ENCODE data around the gene IGSF21.

The IGSF21 gene

DNA sequence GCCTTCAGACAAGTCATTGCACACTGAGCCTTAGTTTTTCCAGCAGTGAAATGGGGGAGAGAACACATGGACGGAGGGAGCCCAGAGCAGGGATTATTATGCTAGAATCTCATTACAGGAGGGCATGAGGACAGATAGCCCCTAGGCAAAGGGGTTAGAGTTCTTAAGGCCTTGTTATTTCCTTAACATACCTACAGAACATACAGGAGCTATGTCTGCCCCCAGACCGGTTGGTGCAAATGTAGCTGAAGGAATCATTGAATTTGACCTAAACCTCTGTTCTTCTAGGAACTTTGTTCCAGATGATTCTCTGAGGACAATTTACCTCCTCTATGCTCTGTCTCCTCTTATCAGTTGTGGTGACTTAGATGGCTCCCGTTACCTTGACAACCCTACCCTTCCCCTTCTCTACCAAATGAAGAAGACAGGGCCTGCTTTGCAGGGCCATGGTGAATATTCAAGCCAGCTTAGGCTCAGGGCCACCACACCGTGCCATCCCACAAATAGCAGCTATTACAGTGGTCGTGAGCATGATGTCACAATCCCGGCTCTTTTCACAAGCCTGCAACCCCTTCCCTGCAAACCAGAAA lies 156.9 kb downstream of the IGSF21 start:
- peaks cover 24% of the 10 kb centered on the region for H3K4me1 ChIP-seq (ENCODE audit: control insufficient read depth, insufficient read depth, low read length)
- H3K27ac ChIP-seq (ENCODE audit: low read depth, low read length) = no peak overlapping the region
- H3K27me3 ChIP-seq (ENCODE audit: control insufficient read depth, insufficient read depth, low read length) = no peaks in the 10 kb centered on the region
- H3K36me3 ChIP-seq (ENCODE audit: control insufficient read depth, insufficient read depth, low read length) = no peaks in the 10 kb centered on the region
- H3K9ac ChIP-seq (ENCODE audit: low read depth, low read length) = no peak overlapping the region
- H3K4me3 ChIP-seq (ENCODE audit: low read depth, low read length) = no peak overlapping the region
- no peaks in the 10 kb centered on the region for H3K9me3 ChIP-seq (ENCODE audit: control insufficient read depth, insufficient read depth, low read length)

DNA sequence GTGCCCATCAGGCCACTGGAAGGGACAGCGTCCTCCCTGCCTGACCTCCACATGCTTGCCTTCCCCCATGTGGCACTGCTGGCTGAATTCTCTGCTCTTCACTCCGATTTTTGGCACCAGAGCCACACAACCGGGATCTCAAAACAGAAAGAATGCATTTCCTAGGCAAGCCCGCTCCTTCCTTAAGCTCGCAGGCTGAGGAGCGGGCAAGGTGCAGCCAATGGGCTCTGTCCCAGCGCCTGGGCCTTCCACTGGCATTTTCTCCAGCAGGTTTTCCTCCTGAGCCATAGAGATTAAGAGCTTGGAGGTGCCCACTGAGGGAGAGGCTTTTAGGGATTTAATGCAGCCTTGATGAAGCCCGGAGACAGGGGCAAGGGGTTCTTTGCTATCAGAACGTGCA lies 158.0 kb downstream of the IGSF21 start:
- Histone ChIP-seq H3K9ac (ENCODE audit: low read depth, low read length) (no peak overlapping the region), H3K27ac (ENCODE audit: low read depth, low read length) (no peak overlapping the region), H3K27me3 (ENCODE audit: control insufficient read depth, insufficient read depth, low read length) (no peaks in the 10 kb centered on the region), H3K36me3 (ENCODE audit: control insufficient read depth, insufficient read depth, low read length) (no peaks in the 10 kb centered on the region), H3K4me1 (ENCODE audit: control insufficient read depth, insufficient read depth, low read length) (peaks cover 24% of the 10 kb centered on the region), H3K4me3 (ENCODE audit: low read depth, low read length) (no peak overlapping the region), H3K9me3 (ENCODE audit: control insufficient read depth, insufficient read depth, low read length) (no peaks in the 10 kb centered on the region)

DNA sequence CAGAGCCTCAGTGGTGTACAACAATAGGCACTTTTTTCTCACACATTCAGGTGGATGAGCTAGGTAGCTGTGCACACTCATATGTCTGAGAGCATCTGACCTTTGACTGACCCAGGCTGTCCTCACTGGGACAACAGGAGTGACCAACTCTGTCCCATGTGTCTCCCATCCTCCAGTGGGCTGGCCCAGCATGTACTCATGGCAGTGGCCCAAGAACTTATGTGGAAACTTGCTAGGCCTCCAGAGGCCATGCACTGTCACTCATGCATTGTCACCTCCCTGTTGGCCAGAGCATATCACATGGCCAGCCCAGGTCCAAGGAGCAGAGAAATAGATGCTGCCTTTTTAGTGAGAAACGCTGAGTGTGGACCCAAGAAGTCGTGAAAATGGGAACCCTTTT lies 158.8 kb downstream of the IGSF21 start:
- Histone ChIP-seq H3K4me1 (ENCODE audit: control insufficient read depth, insufficient read depth, low read length) (peaks cover 24% of the 10 kb centered on the region), H3K4me3 (ENCODE audit: low read depth, low read length) (no peak overlapping the region), H3K9ac (ENCODE audit: low read depth, low read length) (no peak overlapping the region), H3K36me3 (ENCODE audit: control insufficient read depth, insufficient read depth, low read length) (no peaks in the 10 kb centered on the region), H3K27me3 (ENCODE audit: control insufficient read depth, insufficient read depth, low read length) (no peaks in the 10 kb centered on the region), H3K9me3 (ENCODE audit: control insufficient read depth, insufficient read depth, low read length) (no peaks in the 10 kb centered on the region), H3K27ac (ENCODE audit: low read depth, low read length) (no peak overlapping the region)

DNA sequence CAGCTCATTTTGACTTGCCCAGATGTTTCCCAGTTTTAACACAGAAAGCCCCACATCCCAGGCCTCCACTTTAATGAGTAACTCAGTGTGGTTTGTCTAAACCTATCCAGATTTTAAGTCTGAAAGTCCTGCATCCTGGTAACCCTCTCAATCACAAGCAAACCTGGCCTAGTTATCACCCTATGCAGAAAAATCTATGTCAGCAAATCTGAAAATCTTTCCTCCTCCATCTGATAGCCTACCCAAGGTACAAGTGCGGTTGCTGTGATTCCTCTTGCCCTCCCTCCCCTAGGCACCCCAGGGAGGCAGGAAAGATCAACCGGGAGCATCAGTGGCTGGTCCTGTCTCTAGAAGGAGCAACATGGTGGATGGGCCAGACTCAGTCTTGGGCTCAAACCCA lies 163.7 kb downstream of the IGSF21 start:
- Histone ChIP-seq H3K4me1 (ENCODE audit: control insufficient read depth, insufficient read depth, low read length) (no peaks in the 10 kb centered on the region), H3K4me3 (ENCODE audit: low read depth, low read length) (no peak overlapping the region), H3K27me3 (ENCODE audit: control insufficient read depth, insufficient read depth, low read length) (no peaks in the 10 kb centered on the region), H3K9me3 (ENCODE audit: control insufficient read depth, insufficient read depth, low read length) (no peaks in the 10 kb centered on the region), H3K36me3 (ENCODE audit: control insufficient read depth, insufficient read depth, low read length) (no peaks in the 10 kb centered on the region), H3K27ac (ENCODE audit: low read depth, low read length) (no peak overlapping the region), H3K9ac (ENCODE audit: low read depth, low read length) (no peak overlapping the region)

DNA sequence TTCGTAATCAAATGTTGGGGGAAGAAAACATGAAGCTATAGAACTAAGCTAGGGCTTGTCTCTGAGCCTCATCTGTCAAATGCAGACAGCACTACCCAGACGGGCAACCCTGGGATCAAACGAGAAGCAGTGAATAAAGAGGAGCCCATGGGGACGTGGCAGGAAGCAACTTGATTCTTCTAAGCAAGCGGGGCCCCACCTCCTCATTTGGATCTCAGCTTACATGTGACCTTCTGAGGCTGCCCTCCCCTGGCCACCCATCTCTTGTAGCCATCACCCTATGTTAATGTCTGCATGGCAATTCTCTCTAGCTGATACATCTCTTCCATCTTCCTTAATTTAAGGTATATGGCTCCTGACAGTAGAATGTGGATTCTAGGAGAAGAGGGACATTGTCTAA lies 171.3 kb downstream of the IGSF21 start:
- Histone ChIP-seq H3K36me3 (ENCODE audit: control insufficient read depth, insufficient read depth, low read length) (no peaks in the 10 kb centered on the region), H3K27ac (ENCODE audit: low read depth, low read length) (peak overlapping the region; percentile 4), H3K9ac (ENCODE audit: low read depth, low read length) (no peak overlapping the region), H3K27me3 (ENCODE audit: control insufficient read depth, insufficient read depth, low read length) (no peaks in the 10 kb centered on the region), H3K9me3 (ENCODE audit: control insufficient read depth, insufficient read depth, low read length) (no peaks in the 10 kb centered on the region), H3K4me1 (ENCODE audit: control insufficient read depth, insufficient read depth, low read length) (peaks cover 31% of the 10 kb centered on the region), H3K4me3 (ENCODE audit: low read depth, low read length) (no peak overlapping the region)

DNA sequence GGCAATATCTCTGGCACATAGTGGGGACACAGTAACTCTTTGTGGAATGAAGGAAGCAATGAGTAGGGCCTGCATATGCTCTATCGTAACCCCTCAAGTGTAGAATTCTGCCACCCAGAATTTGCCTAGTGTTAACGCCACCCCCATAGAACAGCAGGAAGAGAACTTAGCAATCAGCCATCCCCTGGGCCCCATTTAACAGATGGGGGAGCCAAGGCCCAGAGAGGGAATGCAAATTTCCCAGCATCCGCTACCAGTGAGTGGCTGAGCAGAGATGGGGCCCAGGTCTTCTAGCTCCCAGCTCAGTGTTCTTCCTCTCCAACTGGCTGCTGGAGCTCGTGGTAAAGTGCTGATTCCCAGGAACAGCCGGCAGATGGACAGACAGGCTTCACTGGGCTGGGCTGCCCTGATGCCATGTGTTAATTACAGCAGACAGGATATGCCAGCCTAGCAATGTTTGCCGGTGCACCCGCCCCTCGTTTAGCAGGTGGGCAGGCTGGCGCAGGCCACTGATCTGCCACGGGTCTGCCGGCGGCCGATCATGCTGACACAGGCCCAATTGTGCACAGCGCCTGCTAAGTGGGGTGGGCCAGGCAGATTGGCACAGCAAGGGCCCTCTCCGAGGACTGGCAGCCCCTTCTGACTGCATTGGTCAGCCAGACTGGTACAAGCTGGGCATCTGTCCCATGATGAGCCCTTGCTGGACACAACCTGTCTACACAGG lies 171.9 kb downstream of the IGSF21 start:
- peaks cover 33% of the 10 kb centered on the region for H3K4me1 ChIP-seq (ENCODE audit: control insufficient read depth, insufficient read depth, low read length)
- no peak overlapping the region for H3K4me3 ChIP-seq (ENCODE audit: low read depth, low read length)
- H3K27ac ChIP-seq (ENCODE audit: low read depth, low read length) = no peak overlapping the region
- no peaks in the 10 kb centered on the region for H3K9me3 ChIP-seq (ENCODE audit: control insufficient read depth, insufficient read depth, low read length)
- H3K36me3 ChIP-seq (ENCODE audit: control insufficient read depth, insufficient read depth, low read length) = no peaks in the 10 kb centered on the region
- no peak overlapping the region for H3K9ac ChIP-seq (ENCODE audit: low read depth, low read length)
- H3K27me3 ChIP-seq (ENCODE audit: control insufficient read depth, insufficient read depth, low read length) = no peaks in the 10 kb centered on the region

DNA sequence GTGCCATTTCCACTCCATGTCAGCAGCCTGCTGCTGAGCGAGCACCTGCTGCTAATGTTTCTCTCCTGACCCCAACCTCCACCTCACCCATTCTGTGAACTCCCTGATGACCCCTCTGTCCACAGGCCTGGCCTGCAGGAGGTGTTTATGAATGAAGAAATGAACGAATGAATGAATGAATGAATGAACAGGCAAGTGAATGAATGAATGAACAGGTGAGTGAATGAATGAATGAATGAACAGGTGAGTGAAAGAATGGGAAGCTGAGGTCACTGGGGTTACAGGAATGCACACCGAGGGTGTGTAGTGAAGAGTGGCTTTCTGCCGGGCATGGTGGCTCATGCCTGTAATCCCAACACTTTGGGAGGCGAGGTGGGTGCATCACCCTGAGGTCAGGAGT lies 173.4 kb downstream of the IGSF21 start:
- Histone ChIP-seq H3K9me3 (ENCODE audit: control insufficient read depth, insufficient read depth, low read length) (no peaks in the 10 kb centered on the region), H3K4me1 (ENCODE audit: control insufficient read depth, insufficient read depth, low read length) (peaks cover 36% of the 10 kb centered on the region), H3K36me3 (ENCODE audit: control insufficient read depth, insufficient read depth, low read length) (no peaks in the 10 kb centered on the region), H3K9ac (ENCODE audit: low read depth, low read length) (no peak overlapping the region), H3K27me3 (ENCODE audit: control insufficient read depth, insufficient read depth, low read length) (no peaks in the 10 kb centered on the region), H3K27ac (ENCODE audit: low read depth, low read length) (no peak overlapping the region), H3K4me3 (ENCODE audit: low read depth, low read length) (no peak overlapping the region)

DNA sequence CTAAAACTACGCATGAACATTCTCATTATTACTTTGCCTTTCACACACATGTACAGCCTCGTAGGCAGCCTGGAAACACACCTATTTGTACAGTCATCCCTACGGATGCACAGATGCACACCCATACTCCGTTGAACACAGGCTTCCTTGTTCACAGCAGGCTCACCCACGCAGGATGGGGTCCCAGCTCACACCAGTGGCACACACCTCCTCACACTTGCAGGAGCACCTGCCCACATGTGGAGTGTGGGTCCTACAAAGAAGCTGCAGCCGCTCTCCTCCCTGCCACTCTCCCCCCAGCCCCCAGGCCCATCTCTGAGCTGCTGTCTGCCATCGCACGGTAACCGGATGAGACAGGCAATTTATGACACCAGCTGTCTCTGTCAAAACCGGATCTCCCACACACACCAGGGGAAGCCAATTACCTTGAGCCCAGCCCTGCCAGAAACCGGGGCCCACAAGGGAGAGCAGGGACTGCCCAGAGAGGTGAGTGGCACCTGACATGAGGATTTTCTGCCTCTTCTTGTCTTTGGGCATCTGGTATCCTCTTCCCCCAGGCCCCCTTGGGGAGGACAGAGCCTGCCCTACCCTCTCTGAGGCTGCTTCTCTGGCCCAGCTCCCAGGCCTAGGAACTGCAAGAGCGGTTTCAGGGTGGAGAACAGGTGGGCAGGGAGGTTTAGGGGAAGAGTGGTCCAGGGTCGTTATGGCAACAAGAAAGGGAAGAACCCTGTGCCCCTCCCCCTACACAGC lies 175.4 kb downstream of the IGSF21 start:
- Histone ChIP-seq H3K4me1 (ENCODE audit: control insufficient read depth, insufficient read depth, low read length) (peaks cover 36% of the 10 kb centered on the region), H3K27ac (ENCODE audit: low read depth, low read length) (no peak overlapping the region), H3K9me3 (ENCODE audit: control insufficient read depth, insufficient read depth, low read length) (no peaks in the 10 kb centered on the region), H3K9ac (ENCODE audit: low read depth, low read length) (no peak overlapping the region), H3K4me3 (ENCODE audit: low read depth, low read length) (no peak overlapping the region), H3K27me3 (ENCODE audit: control insufficient read depth, insufficient read depth, low read length) (no peaks in the 10 kb centered on the region), H3K36me3 (ENCODE audit: control insufficient read depth, insufficient read depth, low read length) (no peaks in the 10 kb centered on the region)

DNA sequence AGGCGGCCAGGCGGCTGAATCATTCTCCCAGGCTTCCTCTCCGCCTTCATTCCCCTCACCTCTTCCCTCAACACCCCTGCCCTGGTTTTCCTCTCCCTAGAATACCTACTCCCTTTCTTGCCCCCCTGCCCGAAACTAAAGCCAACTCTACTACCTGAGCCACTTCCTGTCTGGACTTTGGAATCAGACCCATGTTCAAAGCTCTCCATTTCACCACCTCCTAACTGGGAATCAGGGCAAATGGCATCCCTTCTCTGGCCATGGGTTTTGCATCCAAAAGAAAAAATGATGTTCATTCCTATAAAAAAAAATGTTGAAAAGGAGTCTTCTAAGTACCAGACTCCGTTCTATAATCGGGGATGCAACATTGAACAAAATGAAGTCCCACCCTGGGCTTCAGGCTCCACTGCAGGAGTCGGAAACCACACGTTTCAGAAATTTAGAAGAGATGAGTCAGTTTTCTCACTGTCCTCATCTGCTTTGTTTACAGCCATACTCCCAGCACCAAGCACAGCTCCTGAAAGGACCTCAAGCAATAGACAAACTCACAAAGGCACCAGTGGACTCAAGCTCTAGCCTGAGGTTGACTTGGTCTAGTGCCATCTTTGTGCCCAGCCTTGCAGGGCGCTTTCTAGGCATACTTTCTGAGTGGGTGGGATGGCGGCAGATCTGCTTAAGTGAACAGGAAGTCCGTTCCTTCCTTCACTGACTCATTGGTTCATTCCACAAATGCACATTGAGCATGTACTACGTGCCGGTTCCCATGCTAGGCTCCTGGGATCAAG lies 176.2 kb downstream of the IGSF21 start:
- no peak overlapping the region for H3K4me3 ChIP-seq (ENCODE audit: low read depth, low read length)

DNA sequence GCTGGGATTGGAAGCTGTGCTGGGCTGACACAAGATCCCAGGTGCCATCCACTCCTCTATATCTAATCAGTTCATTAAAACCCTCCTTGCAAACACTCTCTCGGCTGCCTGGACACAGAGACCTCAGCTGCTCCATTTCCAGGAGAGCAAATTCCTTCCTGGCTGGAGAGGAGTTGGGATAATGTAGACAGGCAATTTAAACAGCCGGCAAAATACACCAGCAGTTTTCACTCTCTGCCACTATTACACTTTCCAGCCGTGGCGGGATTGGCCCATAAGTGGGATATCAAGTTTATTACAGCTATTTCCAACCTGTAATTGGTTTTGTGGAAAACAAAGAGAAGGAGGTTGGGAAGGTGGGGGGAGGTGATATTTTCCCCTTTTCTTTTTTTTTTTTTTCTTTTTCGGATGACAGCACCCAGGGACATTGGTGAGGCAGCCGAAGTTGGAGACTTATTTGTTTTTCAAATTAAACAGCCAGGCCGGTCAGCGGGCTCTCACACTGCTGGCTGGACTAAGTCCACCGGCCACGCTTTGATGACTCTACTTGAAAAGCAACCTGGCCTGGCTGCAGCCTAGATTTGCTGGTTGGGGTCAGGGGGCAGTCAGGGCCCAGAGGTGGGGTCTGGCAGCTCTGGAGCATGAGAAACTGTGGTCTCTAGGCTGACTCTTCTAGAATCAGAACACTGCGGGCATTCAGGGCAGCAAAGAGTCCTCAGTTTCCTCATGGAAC lies 177.4 kb downstream of the IGSF21 start:
- Histone ChIP-seq H3K27me3 (ENCODE audit: control insufficient read depth, insufficient read depth, low read length) (no peaks in the 10 kb centered on the region), H3K4me3 (ENCODE audit: low read depth, low read length) (no peak overlapping the region), H3K9ac (ENCODE audit: low read depth, low read length) (no peak overlapping the region), H3K36me3 (ENCODE audit: control insufficient read depth, insufficient read depth, low read length) (no peaks in the 10 kb centered on the region), H3K9me3 (ENCODE audit: control insufficient read depth, insufficient read depth, low read length) (no peaks in the 10 kb centered on the region), H3K27ac (ENCODE audit: low read depth, low read length) (no peak overlapping the region), H3K4me1 (ENCODE audit: control insufficient read depth, insufficient read depth, low read length) (peaks cover 26% of the 10 kb centered on the region)

More for the DNA sequence above, 176.2 kb downstream of the IGSF21 start:
- Histone ChIP-seq H3K9me3 (ENCODE audit: control insufficient read depth, insufficient read depth, low read length) (no peaks in the 10 kb centered on the region), H3K4me1 (ENCODE audit: control insufficient read depth, insufficient read depth, low read length) (peaks cover 32% of the 10 kb centered on the region), H3K27ac (ENCODE audit: low read depth, low read length) (peak overlapping the region; percentile 65), H3K27me3 (ENCODE audit: control insufficient read depth, insufficient read depth, low read length) (no peaks in the 10 kb centered on the region), H3K36me3 (ENCODE audit: control insufficient read depth, insufficient read depth, low read length) (no peaks in the 10 kb centered on the region), H3K9ac (ENCODE audit: low read depth, low read length) (no peak overlapping the region)
